GM23338 (cell line): ENCODE results near the gene RAX.

Experiments used
- CTCF ChIP-seq, 2 experiments: fragments of 200-600 bp in 1 of 2; sonication (generic) in 1 of 2; conservative IDR thresholded peaks; 2 replicates each; pipeline versions ENCODE4 v1.5.1 to v1.6.1; 2016 to 2017; ENCODE audit warnings: antibody characterized with exemption in 2 of 2, low read depth in 2 of 2, mild to moderate bottlenecking in 2 of 2, moderate library complexity in 1 of 2
- EZH2 ChIP-seq: fragments of 200-600 bp; sonication (generic); IDR thresholded peaks from one replicate; pipeline ENCODE4 v1.8.0; 2017; ENCODE audit warnings: antibody characterized with exemption, mild to moderate bottlenecking, low read depth; ENCODE audit not compliant: unreplicated experiment

DNA sequence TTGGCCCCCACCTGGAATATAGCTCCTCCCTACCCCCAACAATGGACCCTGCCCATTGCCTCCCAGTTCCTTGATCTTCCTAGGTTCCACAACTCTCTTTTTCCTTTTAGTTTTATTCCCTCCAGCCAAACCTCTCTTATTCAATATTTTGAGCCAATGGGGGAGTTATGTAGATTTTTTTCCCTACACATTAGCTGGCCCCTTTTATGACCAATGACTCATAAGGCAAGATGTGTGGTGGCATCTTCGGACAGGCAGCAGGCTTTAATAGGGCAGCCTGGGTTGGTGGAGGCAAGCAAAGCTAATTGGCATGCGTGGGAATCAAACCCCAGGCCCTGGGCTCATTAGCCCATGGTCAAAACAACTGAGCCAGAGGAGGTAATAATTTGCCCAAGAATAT is 44.1 kb downstream of the RAX start:
- TF ChIP-seq CTCF (conservative IDR thresholded peaks at IDR 0.05; ENCODE audit: low read depth in 2 of 2) (no peak), EZH2 (no peak)
